Trophoblast cell (in vitro differentiated cells and primary cell): ENCODE results near the gene SELENOI.

ENCODE experiments used
- DNase-seq, 2 donors: peaks; one replicate each; pipeline ENCODE4 v3.0.0-alpha.2; 2016
- H2AFZ ChIP-seq: 2 replicates; pipeline ENCODE4 v1.6.1; 2013; ENCODE audit warnings: low read length, moderate library complexity, mild to moderate bottlenecking; ENCODE audit not compliant: insufficient read depth, poor library complexity
- H2AK5ac ChIP-seq: 2 replicates; pipeline ENCODE4 v1.6.1; 2013; ENCODE audit warnings: mild to moderate bottlenecking, low read length
- H2BK120ac ChIP-seq: 2 replicates; pipeline ENCODE4 v1.6.1; 2013; ENCODE audit warnings: low read length, mild to moderate bottlenecking, moderate library complexity; ENCODE audit not compliant: insufficient read depth, poor library complexity
- H2BK12ac ChIP-seq: 2 replicates; pipeline ENCODE4 v1.6.1; 2013; ENCODE audit warnings: mild to moderate bottlenecking, low read length, moderate library complexity
- H2BK5ac ChIP-seq: 2 replicates; pipeline ENCODE4 v1.6.1; 2013; ENCODE audit warnings: low read length, low read depth, moderate library complexity, mild to moderate bottlenecking; ENCODE audit not compliant: poor library complexity
- H3K14ac ChIP-seq: 2 replicates; pipeline ENCODE4 v1.6.1; 2013; ENCODE audit warnings: mild to moderate bottlenecking, low read length
- H3K18ac ChIP-seq: 2 replicates; pipeline ENCODE4 v1.6.1; 2013; ENCODE audit warnings: mild to moderate bottlenecking, low read length
- H3K23ac ChIP-seq: 2 replicates; pipeline ENCODE4 v1.6.1; 2013; ENCODE audit warnings: low read length
- H3K27ac ChIP-seq: 2 replicates; pipeline ENCODE4 v1.5.1; 2013; ENCODE audit warnings: low read depth, mild to moderate bottlenecking, inconsistent platforms, low read length, moderate library complexity
- H3K27me3 ChIP-seq: 2 replicates; pipeline ENCODE4 v1.6.1; 2013; ENCODE audit warnings: inconsistent platforms, mild to moderate bottlenecking, low read length, moderate library complexity; ENCODE audit not compliant: insufficient read depth
- H3K36me3 ChIP-seq, 2 experiments: 1 replicate in 1 of 2; 2 replicates in 1 of 2; pipeline ENCODE4 v1.6.1; 2013; ENCODE audit warnings: low read length in 2 of 2, mild to moderate bottlenecking in 2 of 2, moderate library complexity in 1 of 2; ENCODE audit not compliant: insufficient read depth in 2 of 2, control insufficient read depth in 1 of 2
- H3K4ac ChIP-seq: 2 replicates; pipeline ENCODE4 v1.6.1; 2013; ENCODE audit warnings: low read depth, mild to moderate bottlenecking, low read length, moderate library complexity
- H3K4me1 ChIP-seq, 2 experiments: 1 replicate in 1 of 2; 2 replicates in 1 of 2; pipeline ENCODE4 v1.6.1; 2013; ENCODE audit warnings: low read length in 2 of 2, mild to moderate bottlenecking in 2 of 2, moderate library complexity in 1 of 2; ENCODE audit not compliant: insufficient read depth in 2 of 2, control insufficient read depth in 1 of 2
- H3K4me2 ChIP-seq: 2 replicates; pipeline ENCODE4 v1.6.1; 2013; ENCODE audit warnings: inconsistent platforms, mild to moderate bottlenecking, low read length, moderate library complexity
- H3K4me3 ChIP-seq: 2 replicates; pipeline ENCODE4 v1.5.1; 2013; ENCODE audit warnings: mild to moderate bottlenecking, low read depth, low read length, inconsistent platforms
- H3K79me1 ChIP-seq: one replicate; pipeline ENCODE4 v1.6.1; 2013; ENCODE audit warnings: low read length
- H3K79me2 ChIP-seq: 2 replicates; pipeline ENCODE4 v1.6.1; 2013; ENCODE audit warnings: low read length, mild to moderate bottlenecking; ENCODE audit not compliant: control insufficient read depth, insufficient read depth, poor library complexity
- H3K9ac ChIP-seq: 2 replicates; pipeline ENCODE4 v1.6.1; 2013; ENCODE audit warnings: mild to moderate bottlenecking, low read length
- H3K9me3 ChIP-seq: 2 replicates; pipeline ENCODE4 v1.6.1; 2013; ENCODE audit warnings: low read depth, mild to moderate bottlenecking, control low read depth, inconsistent platforms, low read length; ENCODE audit not compliant: insufficient read depth
- H4K12ac ChIP-seq: 2 replicates; pipeline ENCODE4 v1.6.1; 2013; ENCODE audit warnings: low read depth, mild to moderate bottlenecking, low read length, moderate library complexity
- H4K8ac ChIP-seq: 2 replicates; pipeline ENCODE4 v1.6.1; 2013; ENCODE audit warnings: low read depth, mild to moderate bottlenecking, low read length, moderate library complexity
- H4K91ac ChIP-seq: one replicate; pipeline ENCODE4 v1.6.1; 2013; ENCODE audit warnings: low read depth, mild to moderate bottlenecking, low read length, moderate library complexity
- WGBS: extraction: QIAGEN DNeasy Blood & Tissue Kit; methylation state at CpG from one replicate; pipeline ENCODE4 v1.1.7; 2013; ENCODE audit warnings: missing lambda C conversion rate; ENCODE audit not compliant: insufficient read length, insufficient coverage; ENCODE audit errors: extremely low coverage; 5-methylcytosine and 5-hydroxymethylcytosine counted together

Gene SELENOI

DNA sequence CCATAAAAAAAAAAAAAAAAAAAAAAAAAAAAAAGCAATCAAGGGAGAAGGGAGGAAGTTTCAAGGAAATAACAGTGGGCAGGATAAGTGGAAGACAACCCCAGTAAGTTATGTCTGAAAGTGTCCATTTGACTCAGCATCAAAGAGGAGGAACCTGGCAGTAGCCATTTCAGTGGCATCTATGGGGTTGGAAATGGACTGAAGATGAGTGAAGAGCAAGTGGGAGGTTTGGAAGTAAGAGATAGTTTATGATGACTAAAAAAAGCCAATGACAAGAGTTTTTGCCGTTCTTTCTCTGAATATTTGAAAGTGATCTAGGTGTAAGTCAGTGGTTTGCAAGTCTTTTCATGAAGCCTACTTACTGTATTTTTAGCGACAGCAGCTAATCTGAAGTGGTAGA, 9.2 kb upstream of the SELENOI start:
- Histone ChIP-seq H2BK5ac (no peak overlapping the region), H2BK120ac (no peak overlapping the region), H3K18ac (no peak overlapping the region), H3K79me2 (no peaks in the 10 kb centered on the region), H3K9me3 (no peaks in the 10 kb centered on the region), H3K4ac (no peak overlapping the region), H3K79me1 (peaks cover 3% of the 10 kb centered on the region), H3K23ac (no peak overlapping the region), H4K91ac (no peak overlapping the region), H2BK12ac (no peak overlapping the region), H4K12ac (no peak overlapping the region), H3K27me3 (no peaks in the 10 kb centered on the region), H3K4me3 (no peak overlapping the region), H3K14ac (no peak overlapping the region), H3K36me3 (no peaks in the 10 kb centered on the region), H3K27ac (no peak overlapping the region), H3K9ac (no peak overlapping the region), H2AFZ (no peak overlapping the region), H3K4me2 (no peak overlapping the region), H4K8ac (no peak overlapping the region), H2AK5ac (no peak overlapping the region), H3K4me1 (peaks cover 3 to 6% of the 10 kb centered on the region in 2 experiments)
- no peak for DNase-seq
- no CpG with 5 or more reads among the region's 2 CpGs for WGBS

DNA sequence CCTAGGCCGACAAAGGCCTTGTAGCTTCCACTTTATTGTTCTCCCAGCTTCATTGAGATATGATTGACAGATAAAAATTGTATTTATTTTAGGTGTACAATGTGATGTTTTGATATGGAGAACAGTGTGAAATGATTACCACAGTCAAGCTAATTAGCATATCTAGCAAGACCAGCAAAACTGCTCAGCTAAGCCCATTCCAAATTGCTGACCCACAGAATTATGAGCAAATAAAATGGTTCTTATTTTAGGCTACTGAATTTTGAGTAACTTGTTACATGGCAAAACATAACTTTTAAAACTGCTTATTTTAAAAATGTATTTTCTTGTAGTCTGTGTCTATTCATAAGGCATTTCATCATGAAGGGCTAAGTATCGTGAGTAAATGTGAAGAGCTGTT, 8.6 kb upstream of the SELENOI start:
- Histone ChIP-seq H3K79me1 (peaks cover 3% of the 10 kb centered on the region), H3K9ac (no peak overlapping the region), H2BK5ac (no peak overlapping the region), H3K9me3 (no peaks in the 10 kb centered on the region), H3K4me2 (no peak overlapping the region), H3K79me2 (no peaks in the 10 kb centered on the region), H2BK120ac (no peak overlapping the region), H4K8ac (no peak overlapping the region), H2AK5ac (no peak overlapping the region), H3K14ac (no peak overlapping the region), H3K27ac (no peak overlapping the region), H3K23ac (no peak overlapping the region), H3K27me3 (no peaks in the 10 kb centered on the region), H3K36me3 (no peaks in the 10 kb centered on the region), H4K91ac (no peak overlapping the region), H2AFZ (no peak overlapping the region), H3K4me1 (peaks cover 3 to 6% of the 10 kb centered on the region in 2 experiments), H4K12ac (no peak overlapping the region), H3K4ac (no peak overlapping the region), H3K18ac (no peak overlapping the region), H2BK12ac (no peak overlapping the region), H3K4me3 (no peak overlapping the region)
- no CpG with 5 or more reads among the region's 2 CpGs for WGBS
- DNase-seq, result no peak

DNA sequence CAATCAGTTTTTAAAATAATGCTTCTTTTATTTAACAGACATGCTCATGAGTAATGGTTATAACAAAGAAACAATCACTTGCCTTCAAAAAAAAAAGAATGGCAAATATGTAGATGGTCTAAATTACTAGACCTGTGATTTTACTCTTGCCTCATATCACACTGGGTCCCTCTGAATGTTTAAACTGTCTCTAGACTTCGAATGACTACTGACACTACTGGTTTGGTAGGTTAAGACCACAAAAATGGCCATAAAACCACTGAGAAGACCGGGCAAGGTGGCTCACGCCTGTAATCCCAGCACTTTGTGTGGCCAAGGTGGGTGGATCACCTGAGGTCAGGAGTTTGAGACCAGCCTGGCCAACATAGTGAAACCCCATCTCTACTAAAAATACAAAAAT, 5.1 kb upstream of the SELENOI start:
- H3K27ac ChIP-seq, result peak overlapping the region; percentile 44
- H2BK120ac ChIP-seq, result no peak overlapping the region
- no peak overlapping the region for H3K4me3 ChIP-seq
- WGBS, result no CpG with 5 or more reads among the region's 3 CpGs
- no peaks in the 10 kb centered on the region for H3K36me3 ChIP-seq
- H3K23ac ChIP-seq, result no peak overlapping the region
- H4K91ac ChIP-seq, result no peak overlapping the region
- peaks cover 4% of the 10 kb centered on the region for H3K79me2 ChIP-seq
- H2BK12ac ChIP-seq, result no peak overlapping the region
- H3K4ac ChIP-seq, result no peak overlapping the region
- H3K9me3 ChIP-seq, result peaks cover 2% of the 10 kb centered on the region
- no peak overlapping the region for H3K9ac ChIP-seq
- H3K4me2 ChIP-seq, result no peak overlapping the region
- H3K27me3 ChIP-seq, result no peaks in the 10 kb centered on the region
- peak; percentile 31 to 64 for DNase-seq
- no peak overlapping the region for H2BK5ac ChIP-seq
- H3K14ac ChIP-seq, result no peak overlapping the region
- no peak overlapping the region for H4K8ac ChIP-seq
- no peak overlapping the region for H4K12ac ChIP-seq
- H2AFZ ChIP-seq, result no peak overlapping the region
- no peak overlapping the region for H3K18ac ChIP-seq
- H3K4me1 ChIP-seq, result peaks cover 7 to 11% of the 10 kb centered on the region in 2 experiments
- no peak overlapping the region for H2AK5ac ChIP-seq
- peaks cover 8% of the 10 kb centered on the region for H3K79me1 ChIP-seq

DNA sequence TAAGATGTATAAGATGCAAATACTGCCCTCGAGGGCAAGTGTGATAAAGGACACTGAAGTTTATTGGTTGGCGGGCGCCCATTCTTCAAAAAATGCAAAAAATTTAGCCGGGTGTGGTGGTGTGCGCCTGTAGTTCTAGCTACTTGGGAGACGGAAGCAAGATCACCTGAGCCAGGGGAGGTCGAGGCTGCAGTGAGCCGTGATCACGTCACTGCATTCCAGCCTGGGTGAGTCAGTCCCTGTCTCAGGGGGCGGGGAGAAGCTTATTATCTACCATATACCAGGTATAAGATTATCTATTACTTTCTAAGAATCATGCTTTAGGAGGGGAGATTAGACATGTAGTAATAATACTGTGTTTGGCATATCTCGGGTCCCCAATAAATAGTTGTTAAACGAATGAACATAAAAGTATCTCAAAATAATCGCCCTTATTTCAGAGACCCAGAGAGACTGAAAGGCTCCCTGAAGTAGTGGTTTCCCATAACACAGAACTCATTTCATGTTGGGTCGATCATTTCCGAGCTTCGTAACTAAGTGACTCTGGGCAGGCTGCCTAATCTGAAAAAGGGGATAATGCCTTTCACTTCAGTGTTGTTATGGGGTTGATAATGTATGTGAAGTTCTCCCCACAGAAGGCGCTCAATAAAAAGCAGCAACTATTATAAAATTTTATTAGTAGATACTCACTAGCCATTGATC, 1.2 kb upstream of the SELENOI start:
- Histone ChIP-seq H3K4me1 (peaks cover 5 to 8% of the 10 kb centered on the region in 2 experiments), H3K27me3 (no peaks in the 10 kb centered on the region), H2BK120ac (no peak overlapping the region), H3K23ac (no peak overlapping the region), H2BK12ac (no peak overlapping the region), H3K79me2 (peaks cover 6% of the 10 kb centered on the region), H4K12ac (peak overlapping the region; percentile 59), H4K8ac (peak overlapping the region; percentile 61), H3K27ac (peak overlapping the region; percentile 95), H3K36me3 (no peaks in the 10 kb centered on the region), H2BK5ac (no peak overlapping the region), H2AK5ac (no peak overlapping the region), H3K79me1 (peaks cover 7% of the 10 kb centered on the region), H2AFZ (no peak overlapping the region), H3K4me3 (no peak overlapping the region), H3K18ac (no peak overlapping the region), H3K4me2 (peak overlapping the region; percentile 82), H3K14ac (peak overlapping the region; percentile 53), H3K9me3 (peaks cover 2% of the 10 kb centered on the region), H4K91ac (no peak overlapping the region), H3K4ac (no peak overlapping the region), H3K9ac (peak overlapping the region; percentile 52)
- DNase-seq, result peak; percentile 87 to 89
- no CpG with 5 or more reads among the region's 17 CpGs for WGBS
